HepG2 (cell line): ENCODE measurements around the gene C21orf58. TPM values are rescaled to one million over a fixed set of nuclear protein-coding genes. Genes with fewer than 3 reads are reported as not detected.

Experiments used
- ATAC-seq: fragments of 200-7000 bp; cut with Tn5 transposase; 3 replicates; pipeline ENCODE4 v1.9.1; 2020; ENCODE audit warnings: mild to moderate bottlenecking, moderate library complexity
- BruUV-seq: library from RNA; stranded (reverse); fragments of 400-500 nt; replicated peaks from 2 replicates; lab custom pipeline; 2021; lab: Mats Ljungman, UMichigan
- CTCF ChIA-PET: fragments of 300-600 bp; formaldehyde crosslinking; extraction: SDS; loops from one replicate; lab custom pipeline; 2021; ENCODE audit warnings: low total read pairs, inconsistent platforms, low intra/inter-chr PET ratio; lab: Yijun Ruan, JAX
- POLR2A ChIA-PET: fragments of 350-600 bp; sonication (Branson Sonifier 250); formaldehyde crosslinking; loops from one replicate; lab custom pipeline; 2020; ENCODE audit warnings: antibody characterized with exemption, inconsistent platforms; lab: Yijun Ruan, JAX
- DNase-seq: peaks from one replicate; pipeline ENCODE4 v3.0.0-alpha.2; 2015; ENCODE audit warnings: low spot score
- FAIRE-seq: peaks from 3 replicates; lab custom pipeline; 2011; peaks lifted over from hg19 to GRCh38; lab: Jason Lieb, UNC
- H2AFZ ChIP-seq: one replicate; pipeline ENCODE4 v1.6.1; 2011; ENCODE audit warnings: low read length, inconsistent platforms
- H3K27ac ChIP-seq: fragments of 300-600 bp; 3 replicates; pipeline ENCODE4 v1.8.0; 2011; ENCODE audit warnings: mixed run types, mild to moderate bottlenecking, mixed read lengths, low read length, inconsistent platforms; ENCODE audit not compliant: insufficient read depth; ENCODE audit errors: extremely low read length
- H3K27me3 ChIP-seq, 2 experiments: fragments of 200-600 bp in 1 of 2; 2 replicates in 1 of 2; 3 replicates in 1 of 2; pipeline versions ENCODE4 v1.6.0 to v1.8.0; 2011; ENCODE audit warnings: low read length in 2 of 2, mild to moderate bottlenecking in 2 of 2, moderate library complexity in 2 of 2, inconsistent platforms in 1 of 2; ENCODE audit not compliant: insufficient read depth in 2 of 2, control insufficient read depth in 1 of 2
- H3K36me3 ChIP-seq, 2 experiments: fragments of 200-600 bp in 1 of 2; replicated peaks in 1 of 2; 2 replicates in 1 of 2; 3 replicates in 1 of 2; pipeline versions ENCODE4 v1.5.1 to v1.8.0; 2011; ENCODE audit warnings: low read length in 2 of 2, inconsistent platforms in 1 of 2; ENCODE audit not compliant: insufficient read depth in 2 of 2, control insufficient read depth in 1 of 2
- H3K4me1 ChIP-seq: 2 replicates; pipeline ENCODE4 v1.5.1; 2012; ENCODE audit warnings: low read length, inconsistent platforms; ENCODE audit not compliant: insufficient read depth
- H3K4me2 ChIP-seq: 2 replicates; pipeline ENCODE4 v1.6.0; 2011; ENCODE audit warnings: low read depth, low read length, inconsistent platforms
- H3K4me3 ChIP-seq, 3 experiments: fragments of 200-600 bp in 1 of 3; sonication (generic), shearing (Covaris generic) in 1 of 3; replicated peaks in 1 of 3; 2 replicates each; pipeline ENCODE4 v1.5.1; 2011 to 2016; ENCODE audit warnings: low read length in 3 of 3, inconsistent platforms in 2 of 3, low read depth in 2 of 3, mild to moderate bottlenecking in 2 of 3, control low read depth in 1 of 3, mixed read lengths in 1 of 3; ENCODE audit not compliant: insufficient read depth in 1 of 3
- H3K79me2 ChIP-seq: one replicate; pipeline ENCODE4 v1.6.1; 2011; ENCODE audit warnings: low read length, inconsistent platforms; ENCODE audit not compliant: insufficient read depth
- H3K9ac ChIP-seq: 2 replicates; pipeline ENCODE4 v1.6.0; 2011; ENCODE audit warnings: mild to moderate bottlenecking, low read depth, low read length, inconsistent platforms; ENCODE audit not compliant: insufficient read depth
- H3K9me3 ChIP-seq: 2 replicates; pipeline ENCODE4 v1.5.1; 2012; ENCODE audit warnings: mild to moderate bottlenecking, low read length
- H4K20me1 ChIP-seq: 2 replicates; pipeline ENCODE4 v1.6.0; 2011; ENCODE audit warnings: inconsistent platforms, mild to moderate bottlenecking, low read length, moderate library complexity; ENCODE audit not compliant: insufficient read depth
- HNRNPH1 ChIP-seq: fragments of 200-400 bp; formaldehyde crosslinking; optimal IDR thresholded peaks from 2 replicates; pipeline ENCODE3; 2017; ENCODE audit warnings: mild to moderate bottlenecking, low read depth, low read length
- YEATS4 ChIP-seq: sonication (generic); formaldehyde crosslinking; IDR thresholded peaks from 2 replicates; pipeline ENCODE4 v1.4.0; 2020; ENCODE audit warnings: missing genetic modification reagents, borderline replicate concordance
- ZBTB3 ChIP-seq: sonication (generic); formaldehyde crosslinking; IDR thresholded peaks from 2 replicates; pipeline ENCODE4 v1.4.0; 2020; ENCODE audit warnings: low read depth, mild to moderate bottlenecking, moderate library complexity, missing genetic modification reagents, borderline replicate concordance
- ZNF891 ChIP-seq: sonication (generic); formaldehyde crosslinking; IDR thresholded peaks from 2 replicates; pipeline ENCODE4 v1.5.0; 2020; ENCODE audit warnings: mild to moderate bottlenecking, missing genetic modification reagents
- whole genome bisulfite sequencing: methylation state at CpG from one replicate; pipeline ENCODE4 v1.1.6; 2017; ENCODE audit warnings: low lambda C conversion rate; 5-methylcytosine and 5-hydroxymethylcytosine counted together
- in situ Hi-C: cut with HindIII; loops from 2 replicates; pipeline ENCODE4 v1.10.0; 2017; ENCODE audit warnings: low pct_unique_long_range_greater_than_20kb; ENCODE audit not compliant: extremely low pct_ligation_motif_present
- intact Hi-C: fragments of 100-400 bp; cut with micrococcal nuclease; formaldehyde crosslinking; loops from one replicate; pipeline ENCODE4 v1.10.0; 2022; ENCODE audit not compliant: unreplicated experiment
- polyA plus RNA-seq, 8 experiments: library from polyadenylated mRNA; depleted of rRNA in 3 of 8; stranded (reverse) in 7 of 8; unstranded in 1 of 8; fragments of >200 nt; fragmentation: Illumina TruSeq in 4 of 8; extraction: Trizol in 4 of 8; gene quantifications; 2 replicates each; pipeline versions ENCODE4 v1.2.1 to v1.2.3, GENCODE V29; 2011 to 2016; ENCODE audit warnings: low read depth in 4 of 8, missing spikeins in 1 of 8, mixed read lengths in 1 of 8; ENCODE audit not compliant: insufficient read depth in 1 of 8
- total RNA-seq, 5 experiments: library from RNA; depleted of rRNA; stranded (reverse); fragments of >200 nt; fragmentation: Illumina TruSeq; extraction: Trizol; gene quantifications; 2 replicates each; pipeline ENCODE4 v1.2.3, GENCODE V29; 2016; ENCODE audit warnings: low read depth in 1 of 5
- TF ChIP-seq, protein P1 (sequence below): sonication (generic); formaldehyde crosslinking; IDR thresholded peaks from 2 replicates; pipeline ENCODE4 v1.4.0; 2020; ENCODE audit warnings: missing genetic modification reagents
- TF ChIP-seq, protein P2 (sequence below): sonication (generic); formaldehyde crosslinking; IDR thresholded peaks from 2 replicates; pipeline ENCODE4 v1.9.0; 2021; ENCODE audit warnings: missing genetic modification reagents, borderline replicate concordance
- TF ChIP-seq, protein P3 (sequence below): sonication (generic); formaldehyde crosslinking; IDR thresholded peaks from 2 replicates; pipeline ENCODE4 v1.8.0; 2022; ENCODE audit warnings: missing genetic modification reagents, mild to moderate bottlenecking, moderate library complexity, borderline replicate concordance

C21orf58 gene
- total and polyA plus RNA-seq, 2 of the 13 experiments (the other 11 are each of a cell fraction or from before 2014, with no cell fraction given): 3.5 to 6.8 TPM

DNA sequence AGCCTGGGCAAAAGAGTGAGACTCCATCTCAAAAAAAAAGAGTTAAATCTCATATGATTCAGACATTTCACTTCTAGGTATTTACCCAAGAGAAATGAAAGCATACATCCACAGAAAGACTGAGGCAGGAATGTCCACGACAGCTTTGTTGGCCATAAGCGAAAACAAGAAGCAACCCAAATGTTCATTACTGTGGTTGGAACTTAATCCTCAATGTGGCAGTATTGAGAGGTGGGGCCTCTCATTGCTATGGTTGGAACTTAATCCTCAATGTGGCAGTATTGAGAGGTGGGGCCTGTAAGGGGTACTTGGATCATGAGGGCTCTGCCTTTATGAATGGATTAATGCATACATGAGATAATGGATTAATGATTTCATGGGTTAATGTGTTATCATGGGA, 15.2 kb downstream of the C21orf58 start:
- Histone ChIP-seq H3K27ac (no peak overlapping the region), H3K9me3 (no peaks in the 10 kb centered on the region), H2AFZ (no peak overlapping the region), H3K36me3 (peaks cover 0 to 10% of the 10 kb centered on the region in 2 experiments; a peak in 2 of 5 replicates), H3K4me2 (no peak overlapping the region), H3K4me3 (no peak overlapping the region), H3K27me3 (no peaks in the 10 kb centered on the region), H3K4me1 (no peaks in the 10 kb centered on the region), H3K9ac (no peak overlapping the region), H4K20me1 (no peaks in the 10 kb centered on the region), H3K79me2 (no peaks in the 10 kb centered on the region)
- ChIA-PET CTCF (no interaction called here), POLR2A (no interaction called here)
- 96% methylated on average over 2 of the region's 2 CpGs for WGBS
- TF ChIP-seq ZBTB3 (CRISPR knock-in tag): no peak
- TF ChIP-seq YEATS4 (CRISPR knock-in tag): no peak
- TF ChIP-seq, protein P1, sequence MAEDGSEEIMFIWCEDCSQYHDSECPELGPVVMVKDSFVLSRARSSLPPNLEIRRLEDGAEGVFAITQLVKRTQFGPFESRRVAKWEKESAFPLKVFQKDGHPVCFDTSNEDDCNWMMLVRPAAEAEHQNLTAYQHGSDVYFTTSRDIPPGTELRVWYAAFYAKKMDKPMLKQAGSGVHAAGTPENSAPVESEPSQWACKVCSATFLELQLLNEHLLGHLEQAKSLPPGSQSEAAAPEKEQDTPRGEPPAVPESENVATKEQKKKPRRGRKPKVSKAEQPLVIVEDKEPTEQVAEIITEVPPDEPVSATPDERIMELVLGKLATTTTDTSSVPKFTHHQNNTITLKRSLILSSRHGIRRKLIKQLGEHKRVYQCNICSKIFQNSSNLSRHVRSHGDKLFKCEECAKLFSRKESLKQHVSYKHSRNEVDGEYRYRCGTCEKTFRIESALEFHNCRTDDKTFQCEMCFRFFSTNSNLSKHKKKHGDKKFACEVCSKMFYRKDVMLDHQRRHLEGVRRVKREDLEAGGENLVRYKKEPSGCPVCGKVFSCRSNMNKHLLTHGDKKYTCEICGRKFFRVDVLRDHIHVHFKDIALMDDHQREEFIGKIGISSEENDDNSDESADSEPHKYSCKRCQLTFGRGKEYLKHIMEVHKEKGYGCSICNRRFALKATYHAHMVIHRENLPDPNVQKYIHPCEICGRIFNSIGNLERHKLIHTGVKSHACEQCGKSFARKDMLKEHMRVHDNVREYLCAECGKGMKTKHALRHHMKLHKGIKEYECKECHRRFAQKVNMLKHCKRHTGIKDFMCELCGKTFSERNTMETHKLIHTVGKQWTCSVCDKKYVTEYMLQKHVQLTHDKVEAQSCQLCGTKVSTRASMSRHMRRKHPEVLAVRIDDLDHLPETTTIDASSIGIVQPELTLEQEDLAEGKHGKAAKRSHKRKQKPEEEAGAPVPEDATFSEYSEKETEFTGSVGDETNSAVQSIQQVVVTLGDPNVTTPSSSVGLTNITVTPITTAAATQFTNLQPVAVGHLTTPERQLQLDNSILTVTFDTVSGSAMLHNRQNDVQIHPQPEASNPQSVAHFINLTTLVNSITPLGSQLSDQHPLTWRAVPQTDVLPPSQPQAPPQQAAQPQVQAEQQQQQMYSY (CRISPR knock-in tag): no peak
- TF ChIP-seq HNRNPH1: no peak
- no peak for ATAC-seq
- FAIRE-seq: no peak
- BruUV-seq: no TSS peak
- no peak for DNase-seq
- intact Hi-C loops: no loop called here
- in situ Hi-C loops: no loop called here

DNA sequence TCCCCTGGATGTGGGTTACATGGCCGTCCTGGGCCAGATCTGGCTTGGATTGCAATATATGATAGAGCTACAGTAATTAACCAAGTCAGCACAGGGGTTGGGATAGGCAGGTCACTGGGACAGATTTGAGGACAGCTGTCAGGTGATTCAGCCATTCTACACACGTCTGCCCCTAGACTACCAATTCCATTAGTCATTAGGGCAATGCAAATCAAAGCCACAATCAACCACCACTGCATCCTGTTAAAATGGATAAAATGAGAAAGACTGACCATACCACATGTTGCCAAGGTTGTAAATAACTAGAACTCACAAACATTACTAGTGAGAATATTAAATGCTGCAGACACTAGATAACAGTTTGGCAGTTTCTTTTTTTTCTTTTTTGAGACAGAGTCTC, 16.0 kb downstream of the C21orf58 start:
- Histone ChIP-seq H3K9me3 (no peaks in the 10 kb centered on the region), H3K4me3 (no peak overlapping the region), H3K4me2 (no peak overlapping the region), H3K27me3 (no peaks in the 10 kb centered on the region), H3K4me1 (no peaks in the 10 kb centered on the region), H3K36me3 (peaks cover 0 to 10% of the 10 kb centered on the region in 2 experiments; a peak in 2 of 5 replicates), H2AFZ (no peak overlapping the region), H3K79me2 (no peaks in the 10 kb centered on the region), H4K20me1 (no peaks in the 10 kb centered on the region), H3K9ac (no peak overlapping the region), H3K27ac (no peak overlapping the region)
- intact Hi-C loops (no loop called here), in situ Hi-C loops (no loop called here)
- WGBS: 100% methylated on average over 2 of the region's 2 CpGs
- DNase-seq (no peak), ATAC-seq (no peak), FAIRE-seq (no peak)
- ChIA-PET CTCF (no interaction called here), POLR2A (interaction anchor here (0.5 kb wide), 1 partner anchor 11 kb away, joined by 3 read pairs; no protein-coding TSS in a partner anchor)
- BruUV-seq: no TSS peak
- TF ChIP-seq ZNF891 (CRISPR knock-in tag): no peak
- TF ChIP-seq, protein P2, sequence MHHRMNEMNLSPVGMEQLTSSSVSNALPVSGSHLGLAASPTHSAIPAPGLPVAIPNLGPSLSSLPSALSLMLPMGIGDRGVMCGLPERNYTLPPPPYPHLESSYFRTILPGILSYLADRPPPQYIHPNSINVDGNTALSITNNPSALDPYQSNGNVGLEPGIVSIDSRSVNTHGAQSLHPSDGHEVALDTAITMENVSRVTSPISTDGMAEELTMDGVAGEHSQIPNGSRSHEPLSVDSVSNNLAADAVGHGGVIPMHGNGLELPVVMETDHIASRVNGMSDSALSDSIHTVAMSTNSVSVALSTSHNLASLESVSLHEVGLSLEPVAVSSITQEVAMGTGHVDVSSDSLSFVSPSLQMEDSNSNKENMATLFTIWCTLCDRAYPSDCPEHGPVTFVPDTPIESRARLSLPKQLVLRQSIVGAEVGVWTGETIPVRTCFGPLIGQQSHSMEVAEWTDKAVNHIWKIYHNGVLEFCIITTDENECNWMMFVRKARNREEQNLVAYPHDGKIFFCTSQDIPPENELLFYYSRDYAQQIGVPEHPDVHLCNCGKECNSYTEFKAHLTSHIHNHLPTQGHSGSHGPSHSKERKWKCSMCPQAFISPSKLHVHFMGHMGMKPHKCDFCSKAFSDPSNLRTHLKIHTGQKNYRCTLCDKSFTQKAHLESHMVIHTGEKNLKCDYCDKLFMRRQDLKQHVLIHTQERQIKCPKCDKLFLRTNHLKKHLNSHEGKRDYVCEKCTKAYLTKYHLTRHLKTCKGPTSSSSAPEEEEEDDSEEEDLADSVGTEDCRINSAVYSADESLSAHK (CRISPR knock-in tag): no peak
- TF ChIP-seq, protein P3, sequence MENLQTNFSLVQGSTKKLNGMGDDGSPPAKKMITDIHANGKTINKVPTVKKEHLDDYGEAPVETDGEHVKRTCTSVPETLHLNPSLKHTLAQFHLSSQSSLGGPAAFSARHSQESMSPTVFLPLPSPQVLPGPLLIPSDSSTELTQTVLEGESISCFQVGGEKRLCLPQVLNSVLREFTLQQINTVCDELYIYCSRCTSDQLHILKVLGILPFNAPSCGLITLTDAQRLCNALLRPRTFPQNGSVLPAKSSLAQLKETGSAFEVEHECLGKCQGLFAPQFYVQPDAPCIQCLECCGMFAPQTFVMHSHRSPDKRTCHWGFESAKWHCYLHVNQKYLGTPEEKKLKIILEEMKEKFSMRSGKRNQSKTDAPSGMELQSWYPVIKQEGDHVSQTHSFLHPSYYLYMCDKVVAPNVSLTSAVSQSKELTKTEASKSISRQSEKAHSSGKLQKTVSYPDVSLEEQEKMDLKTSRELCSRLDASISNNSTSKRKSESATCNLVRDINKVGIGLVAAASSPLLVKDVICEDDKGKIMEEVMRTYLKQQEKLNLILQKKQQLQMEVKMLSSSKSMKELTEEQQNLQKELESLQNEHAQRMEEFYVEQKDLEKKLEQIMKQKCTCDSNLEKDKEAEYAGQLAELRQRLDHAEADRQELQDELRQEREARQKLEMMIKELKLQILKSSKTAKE: no peak
